HG03558 (cell line): ENCODE results near the gene ARVCF.

Experiments
- ATAC-seq: cut with Tn5 transposase; IDR thresholded peaks from one replicate; pipeline ENCODE4 v1.9.1; 2021; ENCODE audit warnings: moderate number of reproducible peaks; ENCODE audit not compliant: unreplicated experiment; ENCODE audit errors: extremely low read depth

Gene ARVCF

GRCh38 chr22:19988965-19989724, 27.5 kb downstream of the ARVCF start:
- no peak for ATAC-seq

GRCh38 chr22:19988331-19988808, 28.3 kb downstream of the ARVCF start:
- ATAC-seq, result no peak

- ATAC-seq, result no peak
These were observed 29.0 kb downstream of the ARVCF start for GRCh38 chr22:19987394-19988306.

- ATAC-seq, result no peak
These were observed 29.9 kb downstream of the ARVCF start for GRCh38 chr22:19986410-19987341.

GRCh38 chr22:19986011-19986409, 30.6 kb downstream of the ARVCF start:
- ATAC-seq, result no peak

GRCh38 chr22:19984851-19985811, 31.5 kb downstream of the ARVCF start:
- no peak for ATAC-seq

- ATAC-seq, result no peak
These were observed 32.3 kb downstream of the ARVCF start for GRCh38 chr22:19984201-19984753.

GRCh38 chr22:19983741-19984140, 32.9 kb downstream of the ARVCF start:
- ATAC-seq, result no peak

- no peak for ATAC-seq
These were observed 33.5 kb downstream of the ARVCF start for GRCh38 chr22:19982991-19983578.

- ATAC-seq, result no peak
These were observed 34.4 kb downstream of the ARVCF start for GRCh38 chr22:19981961-19982920.

- ATAC-seq, result no peak
These were observed 35.3 kb downstream of the ARVCF start for GRCh38 chr22:19981171-19981960.

GRCh38 chr22:19980766-19981165, 35.9 kb downstream of the ARVCF start:
- no peak for ATAC-seq

- ATAC-seq, result no peak
These were observed 36.7 kb downstream of the ARVCF start for GRCh38 chr22:19979712-19980493.

GRCh38 chr22:19978748-19979147, 37.9 kb downstream of the ARVCF start:
- no peak for ATAC-seq

GRCh38 chr22:19977296-19978243, 39.1 kb downstream of the ARVCF start:
- ATAC-seq, result no peak
